HG03045 (cell line): ENCODE results near the gene FEM1C.
A peak's percentile ranks its signal among the peaks of the same experiment; 100 is the strongest.

Source experiments
- ATAC-seq: cut with Tn5 transposase; IDR thresholded peaks from one replicate; pipeline ENCODE4 v1.9.1; 2021; ENCODE audit warnings: mild to moderate bottlenecking, moderate library complexity; ENCODE audit not compliant: unreplicated experiment

The FEM1C gene

DNA sequence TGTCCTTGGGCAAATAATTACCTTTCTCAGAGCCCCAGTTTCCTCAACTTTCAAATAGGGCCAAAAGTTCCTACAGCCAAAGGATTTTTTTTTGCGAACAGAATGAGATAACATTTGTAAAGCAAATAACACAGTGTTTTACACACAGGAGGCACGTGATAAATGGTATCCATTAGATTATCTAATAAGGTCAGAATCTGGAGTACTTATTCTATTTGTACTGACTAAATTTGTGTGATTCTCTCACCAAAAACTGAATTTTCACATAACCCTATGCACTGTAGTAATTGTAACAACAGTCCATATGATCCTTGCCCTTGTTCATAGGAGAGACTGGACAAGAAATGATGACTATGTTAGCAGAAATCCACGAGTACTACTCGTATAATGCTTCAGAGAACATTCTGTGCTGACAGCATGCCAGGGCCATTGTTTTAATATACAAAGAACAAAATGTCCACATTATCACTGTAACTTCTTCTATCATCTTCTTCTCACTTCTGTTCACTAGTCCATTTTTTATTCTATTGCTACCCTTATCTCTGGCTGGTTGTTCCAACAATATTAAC lies 13.9 kb upstream of the FEM1C start:
- ATAC-seq: no peak

DNA sequence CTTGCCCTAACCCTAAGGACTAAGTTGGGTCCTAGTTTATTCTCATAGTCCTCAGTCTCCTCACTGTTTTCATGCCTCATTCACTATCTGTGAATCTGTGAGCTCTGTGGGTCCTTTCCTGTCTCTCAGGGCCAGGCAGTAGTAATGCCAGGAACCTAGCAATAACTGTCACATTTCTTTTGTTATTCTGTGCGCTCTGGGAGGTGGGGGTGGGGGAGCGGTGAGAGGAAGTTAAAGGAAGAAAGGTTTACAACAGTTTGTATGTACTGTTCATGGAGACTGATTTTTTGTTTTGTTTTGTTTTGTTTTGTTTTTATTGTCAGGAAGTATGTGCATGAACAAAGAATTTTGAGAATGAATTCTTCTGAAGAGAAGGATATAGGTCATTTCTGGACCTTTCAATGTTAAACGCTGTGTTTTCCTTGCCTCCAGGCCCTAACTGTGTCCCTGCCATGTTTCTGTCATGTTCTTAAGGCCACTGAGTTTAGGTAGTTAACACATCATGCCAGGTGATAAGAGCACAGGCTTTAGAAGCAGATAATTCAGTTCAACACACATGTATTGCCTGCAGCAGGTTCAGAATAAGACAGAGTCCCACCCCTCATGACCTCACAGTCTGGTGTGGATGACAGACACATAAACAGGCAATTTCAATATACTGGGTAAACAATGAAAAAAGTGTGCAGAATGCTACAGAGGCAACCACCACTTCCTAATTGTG lies 13.3 kb upstream of the FEM1C start:
- ATAC-seq: no peak

DNA sequence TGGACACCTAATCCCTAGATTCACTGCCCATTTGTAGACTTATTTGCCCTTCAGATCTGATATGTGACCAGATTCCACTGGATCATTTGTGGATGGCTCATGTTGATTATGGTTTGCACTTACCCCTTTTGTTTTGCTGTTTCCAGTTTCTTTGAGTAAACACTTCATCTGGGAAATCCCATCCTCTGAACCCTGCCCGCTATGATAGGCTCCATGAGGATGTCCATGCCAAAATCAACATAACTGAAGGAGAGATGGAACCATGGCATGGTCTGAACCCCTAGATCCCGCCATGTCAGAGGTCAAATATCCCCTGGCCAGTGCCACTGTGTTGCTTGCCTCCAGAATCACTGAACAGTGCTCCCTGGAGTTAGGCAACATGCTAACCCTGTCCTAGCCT lies 11.7 kb upstream of the FEM1C start:
- no peak for ATAC-seq

DNA sequence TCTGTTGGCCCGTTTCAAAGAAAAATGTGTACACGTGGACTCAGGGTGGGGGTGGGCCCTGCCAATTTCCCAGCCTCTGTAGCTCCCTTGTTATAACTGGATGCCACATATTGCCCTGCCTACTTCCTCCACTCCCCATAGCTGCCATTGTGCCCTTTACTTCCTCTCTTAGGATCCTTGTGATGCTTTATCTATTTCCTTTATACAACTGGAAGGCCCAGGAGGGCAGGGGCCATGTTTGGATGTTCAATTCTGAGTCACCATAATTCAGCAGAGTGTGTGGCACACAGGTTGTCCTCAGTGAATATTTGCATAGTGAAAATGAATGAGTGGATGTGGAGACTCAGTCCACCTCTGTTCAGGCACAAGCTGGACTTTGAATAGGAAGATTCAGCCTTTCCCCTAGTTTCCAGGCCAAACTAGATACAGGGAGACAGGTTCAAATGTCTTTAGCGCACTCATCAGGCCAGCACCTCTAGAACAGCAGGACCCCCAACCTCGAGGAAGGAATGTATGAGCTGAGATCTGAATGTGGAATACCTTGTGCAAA lies 10.6 kb upstream of the FEM1C start:
- no peak for ATAC-seq

DNA sequence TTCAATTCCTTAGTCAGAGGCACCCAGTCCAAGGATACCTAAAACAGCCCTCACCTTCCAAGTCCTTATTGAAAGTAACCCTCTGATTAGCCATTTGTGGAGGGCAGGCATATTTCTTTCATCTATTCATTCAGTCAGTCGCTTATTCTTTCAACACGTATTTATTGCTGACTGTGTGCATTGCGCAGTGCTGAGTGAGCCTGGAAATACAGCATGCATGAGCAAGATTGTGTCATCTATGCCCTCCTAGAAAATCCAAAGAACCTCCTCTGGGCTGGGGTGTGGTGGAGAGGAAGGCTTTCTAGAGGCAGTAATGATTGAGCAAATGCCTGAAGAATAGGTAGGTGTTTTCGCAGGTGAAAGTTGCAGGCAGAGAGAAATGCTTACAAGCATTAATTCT lies 8.5 kb upstream of the FEM1C start:
- ATAC-seq: no peak

DNA sequence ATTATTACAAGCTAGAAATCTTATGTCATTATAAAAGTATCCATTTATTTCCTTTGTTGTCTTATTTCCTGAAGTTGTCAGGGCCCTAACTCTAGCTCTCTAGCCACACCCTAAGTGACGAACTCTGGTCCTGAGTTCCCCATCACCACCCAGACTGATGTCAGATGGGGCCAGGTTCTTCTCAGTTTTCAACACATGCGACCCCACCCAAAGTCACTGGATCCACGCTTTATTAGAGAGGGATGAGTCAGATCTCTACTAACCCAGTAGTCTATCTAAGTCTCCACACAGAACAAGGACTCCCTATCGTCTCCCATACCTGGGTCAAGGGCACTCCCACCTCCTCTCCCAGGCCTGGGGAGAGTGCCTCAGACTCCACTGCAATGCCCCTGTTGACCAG lies 6.8 kb upstream of the FEM1C start:
- no peak for ATAC-seq

DNA sequence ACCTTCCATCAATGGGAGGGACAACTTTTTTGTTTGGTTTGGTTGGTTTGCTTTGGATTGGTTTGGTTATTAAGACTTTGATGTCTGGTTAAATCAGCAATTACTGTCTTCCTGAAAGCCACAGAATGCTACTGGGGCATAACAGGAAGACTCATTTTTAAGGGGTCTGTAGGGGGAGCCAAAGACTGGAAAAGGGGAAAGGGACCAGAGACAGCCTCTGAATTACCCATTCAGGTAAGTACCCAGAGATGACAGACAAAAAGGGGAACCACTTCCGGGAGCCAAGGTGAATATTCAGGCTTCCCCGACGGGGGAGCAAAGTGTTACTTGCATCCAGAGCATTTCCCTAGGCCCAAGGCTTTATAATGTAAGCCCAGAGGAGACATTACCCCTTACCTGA lies 4.6 kb upstream of the FEM1C start:
- ATAC-seq: no peak

DNA sequence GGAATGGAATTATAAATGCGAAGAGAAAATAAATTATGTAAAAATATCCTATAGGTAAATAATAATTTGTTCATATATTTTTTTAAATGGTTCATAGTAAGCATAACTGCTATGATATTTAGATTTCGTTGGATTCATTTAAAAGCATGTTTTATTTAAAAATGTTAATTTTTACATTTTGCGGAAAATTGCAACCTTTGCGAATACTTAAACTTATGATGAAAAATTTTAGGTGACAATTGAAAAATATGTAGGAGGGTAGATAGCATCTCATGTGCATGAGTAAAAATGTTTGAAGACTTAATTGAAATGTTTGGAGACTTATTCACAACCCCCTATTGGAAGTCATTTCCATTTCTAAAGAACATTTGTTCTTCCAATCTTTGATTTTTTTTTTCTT lies 4.1 kb upstream of the FEM1C start:
- ATAC-seq: no peak

DNA sequence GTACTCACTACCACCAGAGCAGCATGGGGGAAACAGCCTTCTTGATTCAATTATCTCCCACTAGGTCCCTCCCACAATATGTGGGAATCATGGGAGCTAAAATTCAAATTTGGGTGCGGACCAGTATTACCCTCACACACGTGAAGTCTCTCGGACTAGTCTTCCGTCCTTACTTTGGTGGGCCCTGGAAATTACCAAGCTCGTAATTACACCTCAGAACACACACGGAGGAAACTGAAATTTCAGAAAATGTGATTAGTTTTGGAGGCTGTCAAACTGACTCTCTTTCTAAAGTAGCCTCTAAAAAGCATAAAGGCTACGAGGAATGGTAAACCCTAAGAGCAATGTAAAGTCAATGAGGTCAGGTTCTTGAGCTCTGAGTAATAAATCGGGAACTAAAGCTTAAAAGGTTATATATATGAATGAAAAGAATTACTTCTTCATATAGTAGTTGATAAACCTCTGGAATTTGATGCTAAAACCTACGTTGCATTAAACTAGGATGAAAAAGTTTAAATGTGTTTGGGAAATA lies 842 bp upstream of the FEM1C start:
- ATAC-seq: no peak

DNA sequence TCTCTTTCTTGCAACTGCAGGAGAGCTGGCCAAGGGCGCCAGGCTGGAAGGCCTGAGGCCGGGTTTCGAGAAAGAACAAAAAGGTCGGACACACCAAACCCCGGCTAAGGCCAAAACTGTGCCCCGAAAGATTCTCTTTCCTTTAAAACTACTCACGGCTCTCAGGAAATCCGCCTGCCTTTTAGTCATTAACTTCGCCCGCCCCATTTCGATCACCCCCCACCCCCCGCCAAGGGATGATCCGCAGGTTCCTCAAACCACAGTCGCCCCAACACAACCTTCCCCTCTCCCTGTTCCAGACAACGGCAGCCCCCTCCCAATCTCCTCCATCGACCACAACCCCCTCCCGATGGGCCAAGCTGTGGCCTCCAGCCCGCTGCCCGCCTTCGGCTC lies 536 bp downstream of the FEM1C start:
- no peak for ATAC-seq

DNA sequence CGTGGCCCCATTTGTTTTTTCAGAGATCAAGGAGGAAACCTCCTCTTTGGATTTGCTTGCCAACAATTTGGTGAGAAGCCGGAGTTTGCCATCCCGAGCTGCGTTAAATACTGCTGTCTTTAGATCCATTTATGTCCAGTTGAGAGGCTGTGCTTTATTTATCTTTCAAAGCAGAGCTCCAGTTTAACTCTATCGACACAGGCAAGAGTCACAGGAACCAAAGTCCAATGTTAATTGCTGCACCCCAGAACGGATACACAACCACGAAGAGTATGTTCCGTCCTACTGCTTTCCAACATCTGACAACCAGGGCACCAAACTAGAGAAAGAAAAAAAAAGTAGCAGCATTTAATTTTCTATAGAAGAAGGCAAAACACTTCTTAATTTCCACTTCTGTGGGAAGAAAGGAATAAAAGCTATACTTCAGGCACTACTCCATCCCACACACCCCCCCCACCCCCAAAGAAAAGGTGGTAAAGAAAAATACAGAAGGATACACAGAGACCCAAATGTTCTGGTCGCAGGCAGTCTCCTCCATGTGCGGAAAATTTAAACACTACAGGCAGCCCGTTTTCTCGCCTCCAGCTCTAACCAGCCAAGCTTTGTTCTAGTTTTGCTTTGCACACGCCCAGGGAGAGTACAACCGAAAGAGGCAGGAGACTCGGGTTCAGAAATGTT lies 1.1 kb downstream of the FEM1C start:
- ATAC-seq: peak; percentile 34

DNA sequence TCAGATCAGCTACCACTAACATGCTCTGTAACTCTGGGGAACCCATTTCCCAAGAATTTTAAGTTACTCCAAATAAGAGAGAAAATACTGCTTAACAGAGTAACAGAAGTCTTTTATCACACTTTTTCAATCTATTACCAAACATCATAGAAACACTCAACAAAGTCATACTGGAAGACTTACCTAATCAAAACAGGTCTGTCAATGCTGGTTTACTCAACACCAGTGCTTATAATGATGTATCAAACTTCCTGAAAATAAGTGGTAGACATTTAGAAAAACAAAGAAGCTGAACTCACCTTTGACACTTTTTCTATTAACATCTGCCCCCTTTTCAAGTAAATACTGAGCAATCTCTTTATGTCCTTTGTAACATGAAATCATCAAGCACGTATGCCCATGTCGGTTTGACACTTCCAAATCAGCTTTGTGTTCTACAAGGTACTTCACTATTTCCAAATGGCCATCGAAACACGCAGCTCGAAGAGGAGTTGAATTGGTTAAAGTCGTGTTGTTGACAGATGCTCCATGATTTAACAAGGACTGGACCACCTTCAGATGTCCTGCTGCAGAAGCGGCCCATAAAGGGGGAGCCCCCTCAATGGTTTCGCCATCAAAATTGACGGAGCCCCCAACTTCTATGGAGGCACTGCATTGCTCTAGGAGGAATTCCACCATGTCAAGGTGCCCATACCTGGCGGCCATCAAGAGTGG lies 1.8 kb downstream of the FEM1C start:
- ATAC-seq: no peak

DNA sequence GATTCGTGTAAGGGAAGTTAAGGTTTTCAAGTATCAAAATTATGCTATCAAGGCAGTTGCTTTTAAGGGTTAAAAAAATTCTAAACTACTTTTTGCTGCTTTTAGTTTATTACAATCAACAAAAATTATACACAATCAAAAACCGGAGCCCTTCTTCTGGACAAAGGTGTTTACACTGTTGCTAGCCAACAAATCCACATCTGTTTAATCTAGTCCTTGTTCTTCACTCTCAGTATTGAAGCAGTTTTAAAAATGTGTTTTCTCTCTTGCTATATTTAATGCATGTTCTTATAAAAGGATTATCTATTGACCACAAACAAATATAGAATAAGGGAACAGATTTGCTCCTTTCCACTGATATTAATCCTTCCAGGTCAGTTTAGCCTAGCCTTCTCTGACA lies 2.5 kb downstream of the FEM1C start:
- ATAC-seq: no peak

DNA sequence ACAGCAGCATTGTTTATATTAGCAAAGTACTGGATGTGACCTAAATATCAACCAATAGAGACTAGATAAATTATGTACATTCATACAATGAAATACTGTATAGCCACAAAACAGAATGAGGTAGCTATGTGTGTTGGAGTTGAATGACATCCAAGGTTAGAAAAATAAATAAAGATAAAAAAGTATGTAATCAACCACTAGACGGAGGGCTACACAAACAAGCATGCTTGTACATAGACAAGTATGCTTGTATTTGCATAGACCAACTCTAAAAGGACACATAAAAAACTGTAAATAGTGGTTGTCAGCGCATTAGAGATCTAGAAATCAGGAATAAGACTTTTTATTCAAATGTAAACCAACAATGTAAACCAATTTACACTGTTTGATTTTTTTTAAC lies 3.0 kb downstream of the FEM1C start:
- no peak for ATAC-seq

DNA sequence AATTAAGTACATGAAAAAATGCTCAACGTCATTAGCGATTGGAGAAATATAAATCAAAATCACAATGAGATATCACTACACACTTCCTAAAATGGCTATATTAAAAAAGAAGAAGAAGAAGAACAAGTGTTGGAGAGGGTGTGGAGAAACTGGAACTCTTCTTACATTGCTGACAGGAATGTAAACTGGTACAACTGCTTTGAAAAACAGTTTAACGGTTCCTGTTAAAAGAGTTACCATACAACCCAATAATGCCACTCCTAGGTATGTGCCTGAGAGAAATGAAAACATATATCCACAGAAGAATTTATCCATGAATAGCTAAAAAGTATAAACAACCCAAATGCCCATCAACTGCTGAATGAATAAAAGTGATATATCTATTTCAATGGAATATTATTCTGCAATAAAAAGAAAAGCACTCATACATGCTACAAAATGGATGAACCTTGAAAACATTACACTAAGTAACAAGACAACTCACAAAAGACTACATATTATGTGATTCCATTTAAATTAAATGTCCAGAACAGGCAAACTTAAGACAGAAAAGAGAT lies 9.0 kb downstream of the FEM1C start:
- ATAC-seq: no peak

DNA sequence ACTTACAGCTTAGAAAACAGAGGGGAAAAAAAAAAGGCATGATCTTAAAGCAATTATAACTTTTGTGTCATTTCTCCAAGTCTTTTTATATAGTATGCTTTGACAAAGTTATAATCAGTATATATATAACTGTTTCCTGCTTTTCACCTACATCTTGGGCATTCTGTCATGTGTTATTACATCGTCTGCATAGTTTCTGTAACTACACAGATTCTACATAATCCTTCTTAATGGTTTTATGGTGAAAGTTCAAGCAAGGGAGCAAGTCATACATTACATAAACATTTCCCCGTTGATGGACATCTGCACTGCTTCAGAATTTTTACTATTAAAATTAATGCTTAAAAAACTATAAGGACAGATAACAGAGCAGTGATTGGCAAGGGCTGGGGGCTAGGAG lies 12.1 kb downstream of the FEM1C start:
- ATAC-seq: no peak

DNA sequence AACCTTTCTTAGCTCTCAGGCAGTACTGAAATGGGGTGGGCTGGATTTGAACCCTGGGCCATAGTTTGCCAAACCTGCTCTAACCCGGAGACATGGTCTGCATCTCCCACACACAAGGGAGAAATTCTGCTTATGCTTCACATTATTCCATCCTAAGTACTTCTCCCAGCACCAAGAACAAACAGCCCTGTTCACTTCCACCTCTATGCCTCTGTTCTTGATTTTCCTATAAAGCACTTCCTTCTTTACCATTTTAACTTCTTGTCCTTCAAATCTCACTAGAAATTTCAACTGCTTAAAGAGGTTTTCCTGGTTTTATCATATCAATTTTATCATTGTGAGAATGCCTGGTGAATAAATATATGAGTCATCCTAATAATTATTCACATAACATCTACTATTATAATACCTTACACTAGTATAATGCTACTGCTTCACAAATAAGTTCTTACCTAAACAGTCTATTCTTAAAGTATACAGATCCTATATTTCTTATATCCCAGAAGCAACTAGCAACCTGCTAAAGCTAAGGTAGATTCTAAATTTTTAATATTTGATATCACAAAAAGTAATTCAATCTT lies 12.7 kb downstream of the FEM1C start:
- no peak for ATAC-seq

DNA sequence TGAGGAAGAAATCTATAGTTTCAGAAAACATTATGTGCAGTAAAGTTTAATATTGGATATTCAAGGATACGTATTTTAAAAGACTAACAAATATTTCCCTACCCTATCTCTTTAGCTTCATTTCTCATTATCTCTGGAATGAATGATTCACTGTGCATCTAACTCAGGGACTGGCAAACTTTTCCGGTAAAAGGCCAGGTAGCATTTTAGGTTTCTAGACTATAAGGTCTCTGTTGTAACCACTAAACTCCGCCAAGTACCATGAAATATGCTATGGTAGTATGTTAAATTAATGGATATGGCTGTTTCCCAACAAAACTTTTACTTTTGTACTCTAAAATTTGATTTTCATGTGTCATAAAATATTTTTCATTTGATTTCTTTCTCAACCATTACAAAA lies 13.2 kb downstream of the FEM1C start:
- ATAC-seq: no peak

DNA sequence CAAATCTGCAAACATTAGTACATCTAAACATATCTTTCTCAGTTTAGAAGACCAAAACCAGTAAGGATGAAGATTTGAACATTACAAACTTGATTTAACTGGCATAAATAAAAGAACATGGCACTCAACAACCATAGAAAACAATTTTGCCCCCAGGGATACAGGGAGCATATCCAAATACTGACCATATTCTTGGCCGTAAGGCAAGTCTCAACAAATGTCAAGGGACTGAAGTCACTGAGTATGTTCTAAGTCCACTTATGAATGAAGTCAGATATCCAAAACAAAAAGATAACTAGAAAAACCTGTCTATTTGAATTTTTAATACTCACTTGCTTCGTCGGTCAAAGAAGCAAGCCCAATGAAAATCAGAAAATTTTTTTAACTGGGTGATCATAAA lies 14.1 kb downstream of the FEM1C start:
- ATAC-seq: no peak

DNA sequence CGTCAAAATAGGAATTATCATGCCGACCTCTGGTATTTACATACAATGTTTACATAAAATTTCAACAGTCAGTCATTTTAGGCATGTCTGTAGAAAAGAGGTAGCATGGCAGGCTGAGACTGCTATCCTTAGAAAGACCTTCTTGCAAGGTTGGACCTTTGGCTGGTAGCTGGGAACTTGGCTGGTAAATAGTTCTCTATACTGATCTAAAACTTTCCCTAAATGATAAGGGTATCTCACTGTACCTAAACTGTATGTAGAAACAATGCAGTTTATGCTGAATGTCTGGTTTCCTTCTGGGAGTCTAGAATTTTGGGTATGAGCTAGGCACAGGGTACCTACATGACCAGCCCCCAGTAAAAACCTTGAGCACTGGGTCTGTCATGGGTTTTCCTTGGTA lies 18.0 kb downstream of the FEM1C start:
- no peak for ATAC-seq
